CD14-positive monocyte (primary cell): ENCODE measurements around the gene EGFL8. TPM values are rescaled to one million over a fixed set of nuclear protein-coding genes. Genes with fewer than 3 reads are reported as not detected.

Experiments used
- DNase-seq, 3 donors: peaks; one replicate each; pipeline ENCODE4 v3.0.0-alpha.2; 2011 to 2022
- H2AFZ ChIP-seq: 2 replicates; pipeline ENCODE4 v1.6.0; 2012; ENCODE audit warnings: mild to moderate bottlenecking, low read depth, low read length, inconsistent platforms; ENCODE audit not compliant: insufficient read depth, poor library complexity, severe bottlenecking
- H3K27ac ChIP-seq, 2 donors: 1 replicate in 1 of 2; 2 replicates in 1 of 2; pipeline ENCODE4 v1.5.1; 2012 to 2013; ENCODE audit warnings: low read length in 2 of 2, control low read depth in 1 of 2, inconsistent platforms in 1 of 2, low read depth in 1 of 2, mild to moderate bottlenecking in 1 of 2
- H3K27me3 ChIP-seq, 2 donors: one replicate each; pipeline versions ENCODE4 v1.6.0 to v1.6.1; 2011 to 2013; ENCODE audit warnings: low read length in 2 of 2; ENCODE audit not compliant: control insufficient read depth in 2 of 2, insufficient read depth in 2 of 2
- H3K36me3 ChIP-seq, 2 donors: replicated peaks in 1 of 2; 1 replicate in 1 of 2; 2 replicates in 1 of 2; pipeline versions ENCODE4 v1.5.1 to v1.6.1; 2012 to 2013; ENCODE audit warnings: low read length in 2 of 2, control low read depth in 1 of 2, inconsistent platforms in 1 of 2, mild to moderate bottlenecking in 1 of 2; ENCODE audit not compliant: insufficient read depth in 2 of 2, control insufficient read depth in 1 of 2
- H3K4me1 ChIP-seq, 2 donors: 1 replicate in 1 of 2; 2 replicates in 1 of 2; pipeline versions ENCODE4 v1.5.1 to v1.6.1; 2012 to 2013; ENCODE audit warnings: low read length in 2 of 2, control low read depth in 1 of 2, inconsistent platforms in 1 of 2, mild to moderate bottlenecking in 1 of 2, moderate library complexity in 1 of 2; ENCODE audit not compliant: insufficient read depth in 2 of 2, control insufficient read depth in 1 of 2
- H3K4me2 ChIP-seq: replicated peaks from 2 replicates; pipeline ENCODE3; 2012; ENCODE audit warnings: low read length, moderate library complexity, mild to moderate bottlenecking; ENCODE audit not compliant: poor library complexity, severe bottlenecking; ENCODE audit errors: extremely low read depth
- H3K4me3 ChIP-seq, 3 experiments: fragments of 200-600 bp in 1 of 3; sonication (generic) in 1 of 3; replicated peaks in 1 of 3; 1 replicate in 2 of 3; 2 replicates in 1 of 3; pipeline ENCODE4 v1.5.1; 2011 to 2013; ENCODE audit warnings: low read length in 3 of 3, mild to moderate bottlenecking in 3 of 3, control low read depth in 2 of 3, low read depth in 2 of 3, inconsistent platforms in 1 of 3, moderate library complexity in 1 of 3
- H3K79me2 ChIP-seq: 2 replicates; pipeline ENCODE4 v1.6.0; 2012; ENCODE audit warnings: mild to moderate bottlenecking, control low read depth, inconsistent platforms, low read length, moderate library complexity; ENCODE audit not compliant: insufficient read depth
- H3K9ac ChIP-seq: 2 replicates; pipeline ENCODE4 v1.6.0; 2017; ENCODE audit warnings: low read length, mild to moderate bottlenecking; ENCODE audit not compliant: insufficient read depth, poor library complexity, severe bottlenecking
- H3K9me3 ChIP-seq, 2 donors: replicated peaks in 1 of 2; 1 replicate in 1 of 2; 2 replicates in 1 of 2; pipeline versions ENCODE4 v1.5.1 to v1.6.1; 2012 to 2013; ENCODE audit warnings: low read length in 2 of 2, control low read depth in 1 of 2; ENCODE audit not compliant: control insufficient read depth in 1 of 2, insufficient read depth in 1 of 2
- H4K20me1 ChIP-seq: 2 replicates; pipeline ENCODE4 v1.6.0; 2012; ENCODE audit warnings: mild to moderate bottlenecking, low read length, control low read depth, moderate library complexity; ENCODE audit not compliant: insufficient read depth
- H3K27ac Mint-ChIP-seq, 7 donors: one replicate each; pipeline ENCODE4 v1.8.0; 2020; ENCODE audit warnings: mild to moderate bottlenecking in 7 of 7, mixed read lengths in 7 of 7, moderate library complexity in 6 of 7, inconsistent platforms in 2 of 7
- H3K27me3 Mint-ChIP-seq, 3 donors: one replicate each; pipeline ENCODE4 v1.8.0; 2021 to 2022; ENCODE audit warnings: low read depth in 3 of 3, mild to moderate bottlenecking in 3 of 3, mixed read lengths in 3 of 3, moderate library complexity in 3 of 3, inconsistent platforms in 1 of 3
- H3K36me3 Mint-ChIP-seq, 2 donors: one replicate each; pipeline ENCODE4 v1.8.0; 2020; ENCODE audit warnings: mixed read lengths in 2 of 2, inconsistent platforms in 1 of 2, mild to moderate bottlenecking in 1 of 2
- H3K4me1 Mint-ChIP-seq: one replicate; pipeline ENCODE4 v1.8.0; 2020; ENCODE audit warnings: mild to moderate bottlenecking, mixed read lengths
- H3K4me3 Mint-ChIP-seq, 2 donors: one replicate each; pipeline ENCODE4 v1.8.0; 2020; ENCODE audit warnings: mild to moderate bottlenecking in 2 of 2, mixed read lengths in 2 of 2, moderate library complexity in 1 of 2
- H3K9me3 Mint-ChIP-seq, 7 donors: one replicate each; pipeline ENCODE4 v1.8.0; 2020 to 2022; ENCODE audit warnings: mixed read lengths in 7 of 7, mild to moderate bottlenecking in 6 of 7, moderate library complexity in 6 of 7, inconsistent platforms in 2 of 7
- WGBS: methylation state at CpG from one replicate; pipeline ENCODE4 v1.1.5; 2013; ENCODE audit warnings: missing lambda C conversion rate; ENCODE audit not compliant: insufficient coverage; 5-methylcytosine and 5-hydroxymethylcytosine counted together
- intact Hi-C, 2 donors: fragments of 100-400 bp; cut with micrococcal nuclease; formaldehyde crosslinking; loops; one replicate each; pipeline versions ENCODE4 v1.15.0 to v1.15.1; 2023
- polyA plus RNA-seq, 3 donors: library from polyadenylated mRNA; depleted of rRNA in 1 of 3; unstranded in 2 of 3; stranded (reverse) in 1 of 3; fragments of 300-500 nt in 2 of 3; fragments of >200 nt in 1 of 3; fragmentation: Illumina TruSeq in 2 of 3; gene quantifications; 1 replicate in 2 of 3; 2 replicates in 1 of 3; pipeline ENCODE4 v1.2.3, GENCODE V29; 2012 to 2021
- TF ChIP-seq, protein P1 (sequence below): fragments of 200-600 bp; IDR thresholded peaks from one replicate; pipeline ENCODE4 v1.8.0; 2022; ENCODE audit warnings: antibody characterized with exemption, mild to moderate bottlenecking

Gene EGFL8
- polyA plus RNA-seq, 3 donors: 0.22 to 1.8 TPM; not detected in 1

DNA sequence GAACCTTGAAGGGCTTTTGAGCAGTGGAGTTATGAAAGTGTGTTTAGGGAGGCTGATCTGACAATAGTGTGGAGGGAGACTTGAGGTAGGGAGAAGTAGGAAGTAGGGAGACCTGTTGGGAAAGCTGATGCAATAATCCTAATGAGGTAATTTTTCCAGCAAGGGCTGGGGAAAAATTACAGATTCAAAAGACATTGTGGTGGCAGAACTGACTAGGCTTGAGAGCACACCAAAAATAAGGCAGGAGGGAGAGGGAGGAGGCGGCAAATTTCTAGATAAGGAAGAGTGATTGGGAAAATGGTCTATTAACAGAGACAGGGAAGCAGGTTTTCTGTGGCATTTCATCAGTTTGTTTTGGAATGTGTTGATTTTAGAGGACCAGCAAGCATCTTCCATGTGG, 18.1 kb upstream of the EGFL8 start:
- H3K4me2 ChIP-seq: no peak overlapping the region
- no peaks in the 10 kb centered on the region for H3K79me2 ChIP-seq
- H2AFZ ChIP-seq: no peak overlapping the region
- H3K27ac Mint-ChIP-seq: no peak overlapping the region
- 100% methylated on average over 1 of the region's 1 CpG for WGBS
- peaks cover 0 to 9% of the 10 kb centered on the region in 2 donors for H3K9me3 ChIP-seq
- peaks cover 25 to 46% of the 10 kb centered on the region in 2 donors for H3K27me3 ChIP-seq
- no peak for DNase-seq
- no peak overlapping the region for H3K9ac ChIP-seq
- H3K36me3 Mint-ChIP-seq: peaks cover 0 to 13% of the 10 kb centered on the region in 2 donors
- H3K27ac ChIP-seq: no peak overlapping the region
- H3K9me3 Mint-ChIP-seq: peaks cover 0 to 20% (median 10%) of the 10 kb centered on the region in 7 donors
- peaks cover 40 to 50% (median 44%) of the 10 kb centered on the region in 3 donors for H3K27me3 Mint-ChIP-seq
- no peaks in the 10 kb centered on the region for H3K36me3 ChIP-seq
- H3K4me1 Mint-ChIP-seq: peaks cover 24% of the 10 kb centered on the region
- H3K4me1 ChIP-seq: peaks cover 14 to 16% of the 10 kb centered on the region in 2 donors
- intact Hi-C loops: no loop called here
- H3K4me3 ChIP-seq: no peak overlapping the region
- H4K20me1 ChIP-seq: no peaks in the 10 kb centered on the region
- no peak overlapping the region for H3K4me3 Mint-ChIP-seq
- TF ChIP-seq, protein P1, sequence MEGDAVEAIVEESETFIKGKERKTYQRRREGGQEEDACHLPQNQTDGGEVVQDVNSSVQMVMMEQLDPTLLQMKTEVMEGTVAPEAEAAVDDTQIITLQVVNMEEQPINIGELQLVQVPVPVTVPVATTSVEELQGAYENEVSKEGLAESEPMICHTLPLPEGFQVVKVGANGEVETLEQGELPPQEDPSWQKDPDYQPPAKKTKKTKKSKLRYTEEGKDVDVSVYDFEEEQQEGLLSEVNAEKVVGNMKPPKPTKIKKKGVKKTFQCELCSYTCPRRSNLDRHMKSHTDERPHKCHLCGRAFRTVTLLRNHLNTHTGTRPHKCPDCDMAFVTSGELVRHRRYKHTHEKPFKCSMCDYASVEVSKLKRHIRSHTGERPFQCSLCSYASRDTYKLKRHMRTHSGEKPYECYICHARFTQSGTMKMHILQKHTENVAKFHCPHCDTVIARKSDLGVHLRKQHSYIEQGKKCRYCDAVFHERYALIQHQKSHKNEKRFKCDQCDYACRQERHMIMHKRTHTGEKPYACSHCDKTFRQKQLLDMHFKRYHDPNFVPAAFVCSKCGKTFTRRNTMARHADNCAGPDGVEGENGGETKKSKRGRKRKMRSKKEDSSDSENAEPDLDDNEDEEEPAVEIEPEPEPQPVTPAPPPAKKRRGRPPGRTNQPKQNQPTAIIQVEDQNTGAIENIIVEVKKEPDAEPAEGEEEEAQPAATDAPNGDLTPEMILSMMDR: no peak

DNA sequence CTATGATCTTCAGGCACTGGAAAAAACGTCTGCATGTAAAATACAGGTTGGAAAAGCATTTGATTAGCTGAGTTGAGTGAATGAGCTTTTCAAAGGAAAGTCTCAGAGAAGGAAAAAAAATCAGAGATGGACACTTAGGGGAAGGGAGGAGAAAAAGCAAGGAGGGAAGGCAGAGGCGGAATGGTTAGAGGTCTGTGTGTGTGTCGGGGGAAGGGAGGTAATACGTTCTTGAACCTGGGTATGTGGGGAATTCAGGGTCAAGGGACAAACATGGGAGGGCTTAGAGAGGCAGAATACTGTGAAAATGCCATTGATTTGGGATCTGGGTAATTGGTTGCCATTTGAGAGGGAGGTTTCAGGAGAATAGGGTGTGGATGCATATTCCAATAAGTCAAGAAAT, 17.7 kb upstream of the EGFL8 start:
- intact Hi-C loops: no loop called here
- Mint-ChIP-seq H3K4me1 (peaks cover 23% of the 10 kb centered on the region), H3K9me3 (peaks cover 0 to 22% (median 11%) of the 10 kb centered on the region in 7 donors), H3K4me3 (no peak overlapping the region), H3K36me3 (peaks cover 0 to 13% of the 10 kb centered on the region in 2 donors), H3K27ac (no peak overlapping the region), H3K27me3 (peaks cover 44 to 54% (median 48%) of the 10 kb centered on the region in 3 donors)
- no peak overlapping the region for H3K4me2 ChIP-seq
- H4K20me1 ChIP-seq: no peaks in the 10 kb centered on the region
- peaks cover 27 to 50% of the 10 kb centered on the region in 2 donors for H3K27me3 ChIP-seq
- no peaks in the 10 kb centered on the region for H3K79me2 ChIP-seq
- WGBS: 64% methylated on average over 4 of the region's 4 CpGs
- DNase-seq: no peak
- TF ChIP-seq, protein P1: no peak
- H3K9me3 ChIP-seq: peaks cover 0 to 11% of the 10 kb centered on the region in 2 donors
- H3K4me1 ChIP-seq: peaks cover 14 to 16% of the 10 kb centered on the region in 2 donors
- H2AFZ ChIP-seq: no peak overlapping the region
- H3K27ac ChIP-seq: no peak overlapping the region
- H3K4me3 ChIP-seq: no peak overlapping the region
- H3K36me3 ChIP-seq: no peaks in the 10 kb centered on the region
- H3K9ac ChIP-seq: no peak overlapping the region
